ENCODE data around the gene GALNT9.

GALNT9 gene

DNA sequence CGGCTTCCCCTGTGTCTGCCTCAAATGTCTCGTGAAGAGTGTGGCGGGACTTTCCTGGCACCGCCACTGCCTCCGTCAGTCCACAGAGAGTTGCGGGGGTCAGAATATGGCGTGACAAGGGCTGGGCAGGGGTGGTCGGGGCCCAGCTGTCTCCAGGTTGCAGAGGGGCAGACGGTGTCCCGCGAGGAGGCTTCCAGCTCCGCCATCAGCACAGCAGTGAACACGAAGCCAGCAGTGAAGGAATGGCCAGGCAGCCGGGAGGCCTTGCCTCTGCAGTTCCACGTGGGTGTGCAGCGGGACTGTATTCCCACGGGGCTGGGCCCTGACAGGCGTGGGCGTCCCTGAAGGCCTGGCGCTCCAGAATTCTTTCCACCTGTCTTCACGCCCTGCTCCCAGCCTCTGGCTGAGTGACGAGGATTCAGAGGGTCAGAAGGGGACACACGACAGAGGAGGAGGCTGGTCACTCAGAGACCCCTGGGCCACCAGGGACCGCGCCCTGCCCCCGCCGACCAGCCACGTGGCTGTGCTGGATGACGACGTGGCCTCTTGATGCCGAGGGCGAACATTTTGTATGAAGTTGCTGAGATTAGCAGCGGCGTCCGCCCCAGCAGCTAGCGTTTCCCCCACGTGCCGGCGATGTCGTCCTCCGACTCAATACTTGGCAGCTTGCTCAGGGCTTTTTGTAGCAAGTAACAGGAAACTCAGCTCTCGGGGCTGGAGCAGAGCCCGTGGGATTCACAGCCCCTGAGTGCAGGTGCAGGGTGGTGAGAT lies 25.0 kb upstream of the GALNT9 start:
- Histone ChIP-seq H3K9ac (peak overlapping the region; percentile 25; the same call in 1 of the 2 replicates), H3K4me1 (peaks cover 80% of the 10 kb centered on the region), H3K27me3 (peaks cover 30% of the 10 kb centered on the region), H3K36me3 (no peaks in the 10 kb centered on the region), H3K4me2 (peak overlapping the region; percentile 92), H3K4me3 (peak overlapping the region; percentile 38), H4K20me1 (no peaks in the 10 kb centered on the region), H3K9me3 (peaks cover 7% of the 10 kb centered on the region; the same call in 1 of the 2 replicates), H3K27ac (peak overlapping the region; percentile 73)
- no peak for TF ChIP-seq Cebpa-rat (IDR thresholded peaks at IDR 0.05)

DNA sequence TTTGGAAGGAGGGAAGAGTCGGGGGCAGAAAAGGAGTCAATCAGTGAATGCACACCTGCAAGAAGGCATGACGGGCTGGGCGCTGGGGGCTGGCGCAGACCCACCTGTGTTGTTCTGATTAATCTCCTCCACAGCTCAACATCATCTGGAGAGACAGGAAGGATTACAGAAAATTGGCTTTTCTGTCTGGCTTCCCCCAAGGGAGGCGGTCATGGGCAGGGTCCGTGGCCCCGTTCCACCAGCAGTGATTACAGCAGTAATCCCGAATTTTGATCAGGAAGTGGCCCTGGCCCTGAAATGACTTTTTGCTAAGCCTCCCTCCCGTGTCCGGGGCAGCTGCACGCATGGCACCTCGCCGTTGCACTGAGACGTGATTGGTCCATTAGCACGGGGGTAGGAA lies 24.4 kb upstream of the GALNT9 start:
- peaks cover 78% of the 10 kb centered on the region for H3K4me1 ChIP-seq
- peak overlapping the region; percentile 38 for H3K4me3 ChIP-seq
- H3K36me3 ChIP-seq: no peaks in the 10 kb centered on the region
- H3K27me3 ChIP-seq: peaks cover 30% of the 10 kb centered on the region
- peak overlapping the region; percentile 92 for H3K4me2 ChIP-seq
- no peak for TF ChIP-seq Cebpa-rat (IDR thresholded peaks at IDR 0.05)
- peaks cover 7% of the 10 kb centered on the region; the same call in 1 of the 2 replicates for H3K9me3 ChIP-seq
- no peaks in the 10 kb centered on the region for H4K20me1 ChIP-seq
- peak overlapping the region; percentile 73 for H3K27ac ChIP-seq
- H3K9ac ChIP-seq: no peak overlapping the region; the same call in 1 of the 2 replicates

DNA sequence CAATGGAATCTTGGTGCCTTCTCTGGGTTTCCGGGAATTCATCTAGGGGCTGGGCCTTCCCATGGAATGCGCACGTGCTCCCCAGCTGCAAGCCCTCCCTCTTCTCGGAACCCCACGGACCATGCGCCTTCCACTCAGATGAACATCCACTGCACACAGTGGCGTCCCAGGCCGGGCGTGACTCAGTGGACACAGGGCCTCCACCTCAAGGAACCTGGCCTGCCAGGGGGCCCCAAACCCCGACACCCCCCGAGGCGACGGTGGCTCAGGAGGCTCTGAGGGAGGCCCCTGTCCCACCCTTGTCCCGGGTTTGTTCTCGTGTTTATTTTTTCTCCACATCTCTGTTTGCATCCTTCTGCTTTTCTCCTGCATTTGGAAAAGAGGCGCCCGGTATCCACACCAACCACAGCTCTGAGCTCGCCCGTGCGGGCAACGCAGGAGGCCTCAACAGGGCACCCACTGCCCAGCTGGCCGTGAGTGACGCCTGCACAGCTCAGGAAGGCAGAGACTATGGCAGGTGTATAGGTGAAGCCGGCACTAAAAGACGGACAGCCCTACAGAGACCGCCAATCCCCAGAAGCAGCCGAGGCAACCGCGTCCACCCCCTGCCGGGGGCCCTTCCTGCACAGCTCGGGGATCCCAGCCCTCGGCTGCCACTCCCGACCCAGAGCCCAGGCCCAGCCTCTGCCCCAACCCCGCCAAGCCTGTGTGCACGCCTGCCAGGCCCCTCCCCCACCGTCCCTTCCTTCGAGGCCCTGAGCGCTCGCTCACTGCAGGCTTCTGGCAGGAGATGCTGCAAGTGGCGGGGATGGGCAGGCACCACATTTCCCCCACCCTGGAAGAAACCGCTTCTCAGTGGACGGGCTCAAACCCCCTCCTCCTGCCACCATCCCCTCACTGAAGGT lies 23.8 kb upstream of the GALNT9 start:
- H3K4me1 ChIP-seq: peaks cover 80% of the 10 kb centered on the region
- H3K27me3 ChIP-seq: peaks cover 30% of the 10 kb centered on the region
- no peaks in the 10 kb centered on the region for H4K20me1 ChIP-seq
- no peaks in the 10 kb centered on the region for H3K9me3 ChIP-seq
- 0 out of 2 replicates have a peak overlapping the region, but pooled peaks have one; percentile 38 for H3K4me3 ChIP-seq
- peak overlapping the region; percentile 92 for H3K4me2 ChIP-seq
- H3K36me3 ChIP-seq: no peaks in the 10 kb centered on the region
- H3K9ac ChIP-seq: no peak overlapping the region
- H3K27ac ChIP-seq: peak overlapping the region; percentile 73; the same call in 1 of the 2 replicates
- TF ChIP-seq Cebpa-rat (IDR thresholded peaks at IDR 0.05): no peak

DNA sequence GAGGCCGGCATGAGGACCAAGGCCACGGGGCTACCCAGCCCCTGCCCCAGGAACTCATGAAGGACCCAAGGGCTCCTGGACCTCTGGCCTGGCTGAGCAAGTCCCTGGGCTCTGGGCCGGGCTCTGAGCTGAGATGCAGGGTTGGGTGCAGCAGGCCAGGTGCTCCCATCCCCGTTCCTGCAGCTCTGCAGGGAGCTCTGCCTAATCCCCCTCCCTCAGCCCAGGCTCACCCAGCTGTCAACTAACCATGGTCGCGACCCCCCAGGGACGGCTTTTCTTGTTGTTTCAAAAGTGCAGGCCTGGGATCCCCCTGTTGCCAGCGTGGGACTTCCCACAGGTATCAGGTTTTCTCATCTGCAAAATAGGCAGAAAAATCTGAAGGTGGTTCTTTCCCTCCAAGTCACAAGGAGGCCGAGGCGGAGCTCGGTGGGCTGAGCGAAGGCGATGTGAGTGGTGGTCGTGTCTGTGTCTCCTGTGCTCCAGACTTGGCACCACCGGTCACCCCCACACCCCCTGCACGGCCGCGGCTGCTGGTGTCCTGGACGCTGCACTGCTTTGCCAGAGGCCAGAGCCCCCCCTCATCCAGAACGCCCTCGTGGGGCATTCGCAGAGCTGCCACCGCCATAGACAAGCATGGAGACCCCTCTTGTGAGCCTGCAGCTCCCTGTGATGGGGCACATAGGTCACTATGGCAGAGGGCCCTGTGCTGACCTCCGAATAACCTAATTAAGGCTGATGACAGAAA lies 22.5 kb upstream of the GALNT9 start:
- H3K4me1 ChIP-seq: peaks cover 68% of the 10 kb centered on the region
- peaks cover 30% of the 10 kb centered on the region for H3K27me3 ChIP-seq
- no peak overlapping the region for H3K9ac ChIP-seq
- no peaks in the 10 kb centered on the region for H3K36me3 ChIP-seq
- no peaks in the 10 kb centered on the region for H3K9me3 ChIP-seq
- H3K4me2 ChIP-seq: peak overlapping the region; percentile 92
- H4K20me1 ChIP-seq: no peaks in the 10 kb centered on the region
- no peak overlapping the region for H3K4me3 ChIP-seq
- no peak overlapping the region for H3K27ac ChIP-seq
- no peak for TF ChIP-seq Cebpa-rat (IDR thresholded peaks at IDR 0.05)

DNA sequence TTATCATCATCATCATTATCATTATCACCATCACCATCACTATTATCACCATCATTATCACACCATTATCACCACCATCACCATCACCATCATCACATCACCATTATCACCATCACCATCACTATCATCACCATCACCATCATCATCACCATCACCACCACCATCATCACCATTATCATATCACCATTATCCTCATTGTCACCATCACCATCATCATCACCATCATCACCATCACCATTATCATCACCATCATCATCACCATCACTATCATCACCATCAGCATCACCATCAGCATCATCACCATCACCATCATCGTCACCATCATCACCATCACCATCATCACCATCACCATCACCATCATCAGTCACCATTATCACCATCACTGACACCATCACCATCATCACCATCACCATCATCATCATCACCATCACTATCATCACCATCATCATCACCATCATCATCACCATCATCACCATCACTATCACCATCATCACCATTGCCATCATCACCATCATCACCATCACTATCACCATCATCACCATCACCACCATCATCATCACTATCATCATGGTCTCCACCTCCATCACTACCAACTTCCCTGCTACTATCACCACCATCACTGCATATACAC lies 20.2 kb upstream of the GALNT9 start:
- Histone ChIP-seq H3K4me2 (no peak overlapping the region), H3K9me3 (no peaks in the 10 kb centered on the region), H3K4me1 (peaks cover 57% of the 10 kb centered on the region), H3K4me3 (no peak overlapping the region), H4K20me1 (no peaks in the 10 kb centered on the region), H3K27me3 (peaks cover 21% of the 10 kb centered on the region), H3K9ac (no peak overlapping the region), H3K36me3 (no peaks in the 10 kb centered on the region), H3K27ac (no peak overlapping the region)
- no peak for TF ChIP-seq Cebpa-rat (IDR thresholded peaks at IDR 0.05)

DNA sequence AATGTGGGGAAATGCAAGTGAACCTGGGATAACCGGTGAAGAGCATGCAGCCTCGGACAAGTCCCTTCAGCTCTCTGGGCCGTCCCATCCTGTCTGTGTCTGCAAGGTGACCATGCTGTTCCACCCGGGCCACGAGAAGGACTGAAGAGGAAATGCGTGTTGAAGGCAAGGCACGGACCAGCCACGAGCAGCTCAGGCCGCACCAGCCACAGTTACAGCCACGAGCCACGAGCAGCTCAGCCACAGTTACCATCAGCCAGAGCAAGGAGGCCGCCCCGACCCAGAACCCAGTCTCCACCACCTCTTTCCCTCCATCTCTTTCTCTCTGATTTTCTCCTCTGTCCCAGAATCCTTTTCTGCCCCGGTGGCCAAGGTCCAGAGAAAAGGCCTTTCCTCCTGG lies 18.8 kb upstream of the GALNT9 start:
- Histone ChIP-seq H3K4me1 (peaks cover 57% of the 10 kb centered on the region), H3K9me3 (no peaks in the 10 kb centered on the region), H3K27ac (no peak overlapping the region), H3K4me3 (no peak overlapping the region), H3K9ac (no peak overlapping the region), H3K4me2 (no peak overlapping the region), H3K36me3 (no peaks in the 10 kb centered on the region), H3K27me3 (peaks cover 21% of the 10 kb centered on the region), H4K20me1 (no peaks in the 10 kb centered on the region)
- no peak for TF ChIP-seq Cebpa-rat (IDR thresholded peaks at IDR 0.05)

DNA sequence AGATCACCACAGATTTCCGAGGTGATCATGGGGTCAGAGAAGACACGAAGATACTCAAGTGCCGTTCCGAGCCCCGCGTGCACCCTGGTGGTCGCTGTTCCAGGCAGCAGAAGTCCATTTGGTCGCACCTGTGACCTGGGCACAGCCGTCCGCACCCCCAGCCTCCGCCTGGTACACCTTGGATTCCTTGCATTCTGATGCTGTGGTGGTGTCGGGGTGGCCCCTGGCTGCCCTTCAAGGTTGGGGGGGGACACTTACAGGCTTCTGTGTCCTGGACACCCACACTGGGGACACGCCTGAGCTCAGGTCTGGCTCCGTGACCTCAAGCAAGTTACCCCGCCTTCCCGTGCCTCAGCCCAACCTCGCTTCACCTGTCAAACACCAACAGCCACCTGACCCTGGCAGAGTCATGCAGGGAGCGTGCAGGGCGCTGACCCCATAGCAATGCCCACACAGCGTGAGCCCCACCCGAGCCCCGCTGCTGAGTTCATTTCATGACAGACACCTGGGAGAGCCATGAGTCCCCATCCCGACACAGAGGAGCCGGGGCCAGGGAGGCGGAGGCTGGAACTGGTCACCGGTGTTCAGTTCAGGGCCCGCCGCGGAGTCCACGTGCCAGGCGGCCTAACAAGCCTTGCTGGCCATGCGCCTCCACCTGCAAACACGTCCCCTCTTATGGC lies 17.9 kb upstream of the GALNT9 start:
- no peak overlapping the region for H3K4me3 ChIP-seq
- TF ChIP-seq Cebpa-rat (IDR thresholded peaks at IDR 0.05): no peak
- H3K9me3 ChIP-seq: no peaks in the 10 kb centered on the region

DNA sequence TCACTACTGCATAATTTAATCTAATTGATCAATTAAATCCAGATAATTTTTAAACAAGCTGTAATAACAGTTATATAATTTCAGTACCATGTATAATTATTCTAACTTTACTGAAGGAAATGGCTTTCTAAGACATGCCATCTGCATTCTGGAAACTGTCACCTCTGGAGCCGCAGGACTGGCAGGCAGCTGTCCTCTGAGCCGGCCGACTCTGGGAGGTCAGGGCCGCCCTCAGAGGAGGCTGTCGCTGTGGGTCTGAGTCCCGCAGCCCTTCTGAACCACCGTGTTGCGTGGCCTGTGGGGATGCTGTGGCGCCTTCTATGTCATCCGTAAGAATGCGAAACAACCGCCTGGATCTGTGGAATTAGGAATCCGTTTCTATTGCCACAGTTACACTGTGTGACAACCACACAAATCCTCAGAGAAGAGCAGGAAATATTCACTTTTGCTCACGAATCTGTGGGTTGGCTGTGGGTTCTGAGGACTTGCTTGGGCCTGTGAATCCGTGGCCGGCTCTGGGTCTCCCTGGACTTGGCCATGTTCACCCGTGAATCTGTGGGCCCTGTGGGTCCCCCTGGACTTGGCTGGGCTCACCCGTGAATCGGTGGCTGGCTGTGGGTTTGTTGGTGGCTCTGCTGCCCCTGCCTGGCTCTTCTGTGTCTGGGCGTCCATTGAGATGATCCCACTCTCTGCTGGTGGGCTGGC lies 17.2 kb upstream of the GALNT9 start:
- no peak overlapping the region for H3K9ac ChIP-seq
- no peaks in the 10 kb centered on the region for H3K9me3 ChIP-seq
- no peak for TF ChIP-seq Cebpa-rat (IDR thresholded peaks at IDR 0.05)
- H3K4me1 ChIP-seq: peaks cover 57% of the 10 kb centered on the region
- H3K27me3 ChIP-seq: peaks cover 19% of the 10 kb centered on the region
- H3K4me2 ChIP-seq: no peak overlapping the region
- H4K20me1 ChIP-seq: no peaks in the 10 kb centered on the region
- no peak overlapping the region for H3K4me3 ChIP-seq
- H3K36me3 ChIP-seq: no peaks in the 10 kb centered on the region
- H3K27ac ChIP-seq: no peak overlapping the region

More for the DNA sequence above, 17.9 kb upstream of the GALNT9 start:
- H3K27ac ChIP-seq: no peak overlapping the region
- H3K36me3 ChIP-seq: no peaks in the 10 kb centered on the region
- H3K4me1 ChIP-seq: peaks cover 57% of the 10 kb centered on the region
- no peak overlapping the region for H3K4me2 ChIP-seq
- peaks cover 19% of the 10 kb centered on the region for H3K27me3 ChIP-seq
- H3K9ac ChIP-seq: no peak overlapping the region
- H4K20me1 ChIP-seq: no peaks in the 10 kb centered on the region
